PC-3 (cell line): ENCODE results near the gene REEP1. TPM values are rescaled to one million over a fixed set of nuclear protein-coding genes. Genes with fewer than 3 reads are reported as not detected.

Experiments
- ATAC-seq: fragments of 200-7000 bp; cut with Tn5 transposase; 2 replicates; pipeline ENCODE4 v1.9.1; 2020; ENCODE audit warnings: mild to moderate bottlenecking, moderate library complexity
- BruUV-seq: library from RNA; stranded (reverse); fragments of 400-500 nt; replicated peaks from 2 replicates; lab custom pipeline; 2021; lab: Mats Ljungman, UMichigan
- CTCF ChIA-PET: fragments of 300-600 bp; sonication (Branson Sonifier 250); formaldehyde crosslinking; loops from one replicate; lab custom pipeline; 2022; ENCODE audit warnings: antibody characterized with exemption; lab: Charles Lee
- POLR2A ChIA-PET: fragments of 300-600 bp; sonication (Branson Sonifier 250); formaldehyde crosslinking; loops from one replicate; lab custom pipeline; 2022; ENCODE audit warnings: antibody characterized with exemption; ENCODE audit not compliant: unreplicated experiment; lab: Charles Lee
- DNase-seq: peaks from one replicate; pipeline ENCODE4 v3.0.0-alpha.2; 2015
- H2AFZ ChIP-seq: fragments of 300-600 bp; sonication (generic); 2 replicates; pipeline ENCODE4 v1.6.0; 2016; ENCODE audit warnings: antibody characterized with exemption, low read length
- H3F3A ChIP-seq: fragments of 300-600 bp; sonication (generic); one replicate; pipeline ENCODE4 v1.6.0; 2017; ENCODE audit warnings: antibody characterized with exemption, low read length, control low read depth, mild to moderate bottlenecking; ENCODE audit not compliant: unreplicated experiment
- H3K27ac ChIP-seq: fragments of 300-600 bp; sonication (generic); 2 replicates; pipeline ENCODE4 v1.5.1; 2016; ENCODE audit warnings: mild to moderate bottlenecking, low read length
- H3K27me3 ChIP-seq: fragments of 300-600 bp; sonication (generic); 2 replicates; pipeline ENCODE4 v1.6.1; 2016; ENCODE audit warnings: low read length, mixed read lengths
- H3K36me3 ChIP-seq: fragments of 300-600 bp; sonication (generic); 2 replicates; pipeline ENCODE4 v1.6.1; 2016; ENCODE audit warnings: low read depth, mixed run types, low read length, mixed read lengths
- H3K4me1 ChIP-seq: fragments of 300-600 bp; sonication (generic); 2 replicates; pipeline ENCODE4 v1.5.1; 2016; ENCODE audit warnings: low read length; ENCODE audit not compliant: insufficient read depth
- H3K4me2 ChIP-seq: fragments of 300-600 bp; sonication (generic); 2 replicates; pipeline ENCODE4 v1.6.0; 2016; ENCODE audit warnings: low read length
- H3K4me3 ChIP-seq: fragments of 300-600 bp; sonication (generic); 2 replicates; pipeline ENCODE4 v1.5.1; 2016; ENCODE audit warnings: mild to moderate bottlenecking, low read length, mixed read lengths
- H3K79me2 ChIP-seq: fragments of 300-600 bp; sonication (generic); 2 replicates; pipeline ENCODE4 v1.6.1; 2017; ENCODE audit warnings: low read length, mixed read lengths
- H3K9ac ChIP-seq: fragments of 300-600 bp; sonication (generic); 2 replicates; pipeline ENCODE4 v1.6.0; 2016; ENCODE audit warnings: mild to moderate bottlenecking, low read length
- H3K9me2 ChIP-seq: fragments of 300-600 bp; sonication (generic); replicated peaks from 2 replicates; pipeline ENCODE4 v1.6.1; 2016; ENCODE audit warnings: mixed run types, low read length, mixed read lengths
- H3K9me3 ChIP-seq: fragments of 300-600 bp; sonication (generic); 2 replicates; pipeline ENCODE4 v1.6.1; 2016; ENCODE audit warnings: low read length, mixed read lengths
- H4K20me1 ChIP-seq: fragments of 300-600 bp; sonication (generic); 2 replicates; pipeline ENCODE4 v1.6.1; 2016; ENCODE audit warnings: low read length, mixed read lengths
- EZH2 ChIP-seq: fragments of 300-600 bp; sonication (generic); IDR thresholded peaks from one replicate; pipeline ENCODE4 v1.6.1; 2017; ENCODE audit warnings: antibody characterized with exemption, mild to moderate bottlenecking, low read length; ENCODE audit not compliant: unreplicated experiment
- EZH2phosphoT487 ChIP-seq: fragments of 300-600 bp; sonication (generic); IDR thresholded peaks from 2 replicates; pipeline ENCODE4 v1.6.1; 2018; ENCODE audit warnings: mild to moderate bottlenecking, antibody characterized with exemption, low read length, borderline replicate concordance
- intact Hi-C: fragments of 100-400 bp; cut with micrococcal nuclease; formaldehyde crosslinking; loops from 2 replicates; pipeline ENCODE4 v1.9.0; 2023
- total RNA-seq: library from RNA; depleted of rRNA; stranded (reverse); fragments of >200 nt; gene quantifications from 2 replicates; pipeline ENCODE4 v1.2.3, GENCODE V29; 2014
- TF ChIP-seq, protein P1 (sequence below): fragments of 300-600 bp; sonication (generic); conservative IDR thresholded peaks from 2 replicates; pipeline ENCODE4 v1.5.1; 2017; ENCODE audit warnings: antibody characterized with exemption, low read depth, mild to moderate bottlenecking, low read length

The REEP1 gene
- total RNA-seq, 1 experiment from 2014 or later: not detected

DNA sequence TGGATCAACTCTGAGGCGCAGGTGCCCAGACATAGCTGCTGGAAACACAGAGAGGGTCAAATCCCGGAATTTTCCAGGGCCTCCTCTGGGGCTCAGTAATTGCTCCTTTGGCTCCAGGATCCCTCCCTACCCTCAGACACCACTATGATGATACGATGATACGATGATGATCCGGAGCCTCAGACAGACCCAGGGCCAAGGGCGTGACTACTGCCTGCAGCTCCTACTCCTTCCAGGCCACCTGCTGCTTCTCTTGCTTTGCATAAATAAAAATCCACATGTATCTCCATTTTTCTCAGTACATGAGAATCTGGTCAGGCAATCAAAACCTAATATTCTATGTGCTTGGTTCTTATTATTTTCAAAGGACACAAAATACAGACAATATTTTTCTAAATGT is 104.5 kb downstream of the REEP1 start:
- POLR2A ChIA-PET: no interaction called here
- H3K9me3 ChIP-seq: no peaks in the 10 kb centered on the region
- H4K20me1 ChIP-seq: no peaks in the 10 kb centered on the region
- peaks cover 10% of the 10 kb centered on the region for H3K27me3 ChIP-seq
- CTCF ChIA-PET: no interaction called here
- no peaks in the 10 kb centered on the region for H3K9me2 ChIP-seq
- H2AFZ ChIP-seq: no peak overlapping the region
- no peak overlapping the region for H3K4me3 ChIP-seq
- no peaks in the 10 kb centered on the region for H3K4me1 ChIP-seq
- H3K79me2 ChIP-seq: no peaks in the 10 kb centered on the region
- H3K9ac ChIP-seq: no peak overlapping the region
- ATAC-seq: no peak
- no peaks in the 10 kb centered on the region for H3K36me3 ChIP-seq
- intact Hi-C loops: no loop called here
- TF ChIP-seq, protein P1, sequence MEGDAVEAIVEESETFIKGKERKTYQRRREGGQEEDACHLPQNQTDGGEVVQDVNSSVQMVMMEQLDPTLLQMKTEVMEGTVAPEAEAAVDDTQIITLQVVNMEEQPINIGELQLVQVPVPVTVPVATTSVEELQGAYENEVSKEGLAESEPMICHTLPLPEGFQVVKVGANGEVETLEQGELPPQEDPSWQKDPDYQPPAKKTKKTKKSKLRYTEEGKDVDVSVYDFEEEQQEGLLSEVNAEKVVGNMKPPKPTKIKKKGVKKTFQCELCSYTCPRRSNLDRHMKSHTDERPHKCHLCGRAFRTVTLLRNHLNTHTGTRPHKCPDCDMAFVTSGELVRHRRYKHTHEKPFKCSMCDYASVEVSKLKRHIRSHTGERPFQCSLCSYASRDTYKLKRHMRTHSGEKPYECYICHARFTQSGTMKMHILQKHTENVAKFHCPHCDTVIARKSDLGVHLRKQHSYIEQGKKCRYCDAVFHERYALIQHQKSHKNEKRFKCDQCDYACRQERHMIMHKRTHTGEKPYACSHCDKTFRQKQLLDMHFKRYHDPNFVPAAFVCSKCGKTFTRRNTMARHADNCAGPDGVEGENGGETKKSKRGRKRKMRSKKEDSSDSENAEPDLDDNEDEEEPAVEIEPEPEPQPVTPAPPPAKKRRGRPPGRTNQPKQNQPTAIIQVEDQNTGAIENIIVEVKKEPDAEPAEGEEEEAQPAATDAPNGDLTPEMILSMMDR: no peak
- TF ChIP-seq EZH2: no peak
- TF ChIP-seq EZH2phosphoT487: no peak
- no peak for DNase-seq
- no peaks in the 10 kb centered on the region for H3F3A ChIP-seq
- no peak overlapping the region for H3K4me2 ChIP-seq
- H3K27ac ChIP-seq: no peak overlapping the region
- BruUV-seq: no TSS peak

- Histone ChIP-seq H3K9me3 (no peaks in the 10 kb centered on the region), H3K79me2 (no peaks in the 10 kb centered on the region), H3K27me3 (peaks cover 9% of the 10 kb centered on the region), H3K36me3 (no peaks in the 10 kb centered on the region), H3K9me2 (no peaks in the 10 kb centered on the region), H3K4me3 (no peak overlapping the region), H3K4me1 (no peaks in the 10 kb centered on the region), H2AFZ (no peak overlapping the region), H4K20me1 (no peaks in the 10 kb centered on the region), H3K27ac (no peak overlapping the region), H3K9ac (no peak overlapping the region), H3F3A (no peaks in the 10 kb centered on the region), H3K4me2 (no peak overlapping the region)
- CTCF ChIA-PET: no interaction called here
- intact Hi-C loops: no loop called here
- TF ChIP-seq, protein P1: no peak
- TF ChIP-seq EZH2phosphoT487 (no peak), EZH2 (no peak)
- POLR2A ChIA-PET: no interaction called here
- ATAC-seq (no peak), DNase-seq (no peak)
- BruUV-seq: no TSS peak
These were observed 105.0 kb downstream of the REEP1 start for GRCh38 chr2:86232373-86232784.

- TF ChIP-seq EZH2: no peak
- TF ChIP-seq, protein P1: no peak
- no peak for TF ChIP-seq EZH2phosphoT487
- H3K4me3 ChIP-seq: no peak overlapping the region
- BruUV-seq: no TSS peak
- no peaks in the 10 kb centered on the region for H3F3A ChIP-seq
- CTCF ChIA-PET: no interaction called here
- no peaks in the 10 kb centered on the region for H4K20me1 ChIP-seq
- POLR2A ChIA-PET: no interaction called here
- H3K9me3 ChIP-seq: no peaks in the 10 kb centered on the region
- DNase-seq: no peak
- H3K27ac ChIP-seq: no peak overlapping the region
- H2AFZ ChIP-seq: no peak overlapping the region
- no peak overlapping the region for H3K4me2 ChIP-seq
- ATAC-seq: no peak
- peaks cover 4% of the 10 kb centered on the region for H3K27me3 ChIP-seq
- H3K36me3 ChIP-seq: no peaks in the 10 kb centered on the region
- H3K9ac ChIP-seq: no peak overlapping the region
- intact Hi-C loops: no loop called here
- no peaks in the 10 kb centered on the region for H3K79me2 ChIP-seq
- H3K9me2 ChIP-seq: no peaks in the 10 kb centered on the region
- H3K4me1 ChIP-seq: no peaks in the 10 kb centered on the region
These were observed 105.6 kb downstream of the REEP1 start for GRCh38 chr2:86231680-86232372.
